Breast epithelium (tissue), 3 donors: ENCODE data around the gene EPS8.

Source experiments
- POLR2A ChIP-seq: fragments of 450-650 bp; IDR thresholded peaks from one replicate; pipeline ENCODE4 v1.6.1; 2016; ENCODE audit warnings: antibody characterized with exemption, mild to moderate bottlenecking, moderate library complexity
- TF ChIP-seq, protein P1 (sequence below), 3 donors: fragments of 450-650 bp; IDR thresholded peaks; one replicate each; pipeline ENCODE4 v1.5.1; 2016 to 2017; ENCODE audit warnings: antibody characterized with exemption in 3 of 3, mild to moderate bottlenecking in 3 of 3, moderate library complexity in 3 of 3

- TF ChIP-seq, protein P1, sequence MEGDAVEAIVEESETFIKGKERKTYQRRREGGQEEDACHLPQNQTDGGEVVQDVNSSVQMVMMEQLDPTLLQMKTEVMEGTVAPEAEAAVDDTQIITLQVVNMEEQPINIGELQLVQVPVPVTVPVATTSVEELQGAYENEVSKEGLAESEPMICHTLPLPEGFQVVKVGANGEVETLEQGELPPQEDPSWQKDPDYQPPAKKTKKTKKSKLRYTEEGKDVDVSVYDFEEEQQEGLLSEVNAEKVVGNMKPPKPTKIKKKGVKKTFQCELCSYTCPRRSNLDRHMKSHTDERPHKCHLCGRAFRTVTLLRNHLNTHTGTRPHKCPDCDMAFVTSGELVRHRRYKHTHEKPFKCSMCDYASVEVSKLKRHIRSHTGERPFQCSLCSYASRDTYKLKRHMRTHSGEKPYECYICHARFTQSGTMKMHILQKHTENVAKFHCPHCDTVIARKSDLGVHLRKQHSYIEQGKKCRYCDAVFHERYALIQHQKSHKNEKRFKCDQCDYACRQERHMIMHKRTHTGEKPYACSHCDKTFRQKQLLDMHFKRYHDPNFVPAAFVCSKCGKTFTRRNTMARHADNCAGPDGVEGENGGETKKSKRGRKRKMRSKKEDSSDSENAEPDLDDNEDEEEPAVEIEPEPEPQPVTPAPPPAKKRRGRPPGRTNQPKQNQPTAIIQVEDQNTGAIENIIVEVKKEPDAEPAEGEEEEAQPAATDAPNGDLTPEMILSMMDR (IDR thresholded peaks at IDR 0.05): no peak
- no peak for TF ChIP-seq POLR2A
These were observed 60.1 kb downstream of the EPS8 start for GRCh38 chr12:15729097-15729496.
